ENCODE results near the gene TAGLN3.

- TF ChIP-seq CTCF (IDR thresholded peaks at IDR 0.05) (no peak), POLR2A (IDR thresholded peaks at IDR 0.05) (no peak)
These were observed 13.7 kb downstream of the TAGLN3 start for GRCh38 chr3:112012205-112012992.
